Stimulated activated CD4-positive, alpha-beta T cell treated with anti-CD3 and anti-CD28 coated beads, Interleukin-15, amount 100 ng/mL, for 48 hours (primary cell): Measurements from ENCODE around the gene DESI1.
"Not testable (repeated sequence)": the region's sequence is repeated elsewhere in the genome, so short reads cannot be mapped to it uniquely, and the experiment has no call there.

ENCODE experiments used
- DNase-seq, 2 donors: peaks; one replicate each; pipeline ENCODE4 v3.0.0-alpha.2; 2020; ENCODE audit warnings: low read depth in 2 of 2

DESI1 gene

GRCh38 chr22:41558241-41558630 is 62.6 kb downstream of the DESI1 start:
- DNase-seq: not testable (repeated sequence)

- DNase-seq: no peak
Measured at GRCh38 chr22:41557401-41558240, 63.2 kb downstream of the DESI1 start.

GRCh38 chr22:41556561-41556960 is 64.3 kb downstream of the DESI1 start:
- DNase-seq: no peak

GRCh38 chr22:41555325-41555982 is 65.4 kb downstream of the DESI1 start:
- no peak for DNase-seq

- no peak for DNase-seq
Measured at GRCh38 chr22:41551877-41552582, 68.8 kb downstream of the DESI1 start.

GRCh38 chr22:41550952-41551491 is 69.8 kb downstream of the DESI1 start:
- DNase-seq: no peak

GRCh38 chr22:41548830-41549211 is 72.0 kb downstream of the DESI1 start:
- no peak for DNase-seq
